NCI-H2196 (cell line): ENCODE results near the gene TOGARAM1.

ENCODE experiments used
- DNase-seq: peaks from one replicate; lab custom pipeline; 2025; ENCODE audit not compliant: unreplicated experiment; lab: John Stamatoyannopoulos, UW

The TOGARAM1 gene

GRCh38 chr14:44962334-44963043 is 499 bp downstream of the TOGARAM1 start:
- DNase-seq, result peak; percentile 73

DNA sequence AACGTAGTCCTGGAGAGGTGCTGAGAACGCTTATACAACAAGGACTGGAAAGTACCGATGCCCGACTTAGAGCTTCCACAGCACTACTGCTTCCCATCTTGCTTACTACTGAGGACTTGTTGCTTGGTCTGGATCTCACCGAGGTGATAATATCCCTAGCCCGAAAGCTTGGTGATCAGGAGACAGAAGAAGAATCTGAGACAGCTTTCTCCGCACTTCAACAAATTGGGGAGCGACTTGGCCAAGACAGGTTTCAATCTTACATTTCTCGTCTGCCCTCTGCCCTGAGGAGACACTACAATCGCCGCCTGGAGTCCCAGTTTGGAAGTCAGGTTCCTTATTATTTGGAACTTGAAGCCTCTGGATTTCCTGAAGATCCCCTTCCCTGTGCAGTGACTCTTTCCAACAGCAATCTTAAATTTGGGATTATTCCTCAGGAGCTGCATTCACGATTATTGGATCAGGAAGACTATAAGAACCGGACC is 1.1 kb downstream of the TOGARAM1 start:
- DNase-seq, result no peak

DNA sequence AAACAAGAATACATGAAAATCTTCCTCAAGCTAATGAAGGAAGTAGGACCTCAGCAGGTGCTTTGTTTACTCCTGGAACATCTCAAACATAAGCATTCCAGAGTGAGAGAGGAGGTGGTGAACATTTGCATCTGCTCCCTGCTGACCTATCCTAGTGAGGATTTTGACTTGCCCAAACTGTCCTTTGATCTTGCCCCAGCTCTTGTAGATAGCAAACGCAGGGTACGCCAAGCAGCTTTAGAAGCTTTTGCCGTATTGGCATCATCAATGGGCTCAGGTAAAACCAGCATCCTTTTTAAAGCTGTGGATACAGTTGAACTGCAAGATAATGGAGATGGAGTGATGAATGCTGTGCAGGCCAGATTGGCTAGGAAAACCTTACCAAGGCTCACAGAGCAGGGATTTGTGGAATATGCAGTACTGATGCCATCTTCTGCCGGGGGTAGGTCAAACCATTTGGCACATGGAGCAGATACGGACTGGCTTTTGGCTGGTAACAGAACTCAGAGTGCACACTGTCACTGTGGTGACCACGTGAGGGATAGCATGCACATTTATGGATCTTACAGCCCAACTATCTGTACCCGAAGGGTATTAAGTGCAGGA is 1.9 kb downstream of the TOGARAM1 start:
- DNase-seq, result no peak

- DNase-seq, result no peak
Measured at GRCh38 chr14:44966601-44967336, 4.8 kb downstream of the TOGARAM1 start.

DNA sequence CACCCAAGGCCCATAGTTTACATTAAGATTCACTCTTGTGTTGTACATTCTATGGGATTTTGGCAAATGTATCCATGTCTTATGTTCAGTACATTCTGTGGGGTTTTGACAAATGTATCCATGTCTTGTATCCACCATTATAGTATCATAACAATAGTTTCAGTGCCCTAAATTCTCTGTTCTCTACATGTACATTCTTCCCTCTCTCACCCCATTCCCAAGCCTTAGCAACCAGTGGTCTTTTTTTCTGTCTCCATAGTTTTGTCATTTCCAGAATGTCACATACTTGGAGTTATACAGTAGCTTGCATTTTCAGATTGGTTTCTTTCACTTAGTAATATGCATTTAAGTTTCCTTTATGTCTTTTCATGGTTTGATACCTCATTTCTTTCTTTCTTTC is 6.7 kb downstream of the TOGARAM1 start:
- DNase-seq, result no peak

DNA sequence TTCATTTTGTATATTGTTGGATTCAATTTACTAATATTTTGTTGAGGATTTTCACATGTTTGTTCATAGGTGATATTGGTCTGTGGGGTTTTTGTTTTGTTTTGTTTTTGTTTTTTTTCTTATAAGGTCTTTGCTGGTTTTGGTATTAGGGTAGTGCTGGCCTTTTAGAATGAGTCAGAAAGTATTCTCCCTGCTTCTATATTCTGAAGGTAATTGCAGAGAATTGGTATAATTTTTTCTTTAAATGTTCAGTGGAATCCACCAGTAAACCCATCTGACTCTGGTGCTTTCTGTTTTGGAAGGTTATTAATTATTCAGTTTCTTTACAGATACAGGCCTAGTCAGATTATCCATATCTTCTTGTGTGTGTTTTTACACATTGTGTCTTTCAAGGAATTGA is 8.9 kb downstream of the TOGARAM1 start:
- DNase-seq, result no peak

- no peak for DNase-seq
Measured at GRCh38 chr14:44971459-44971858, 9.5 kb downstream of the TOGARAM1 start.

DNA sequence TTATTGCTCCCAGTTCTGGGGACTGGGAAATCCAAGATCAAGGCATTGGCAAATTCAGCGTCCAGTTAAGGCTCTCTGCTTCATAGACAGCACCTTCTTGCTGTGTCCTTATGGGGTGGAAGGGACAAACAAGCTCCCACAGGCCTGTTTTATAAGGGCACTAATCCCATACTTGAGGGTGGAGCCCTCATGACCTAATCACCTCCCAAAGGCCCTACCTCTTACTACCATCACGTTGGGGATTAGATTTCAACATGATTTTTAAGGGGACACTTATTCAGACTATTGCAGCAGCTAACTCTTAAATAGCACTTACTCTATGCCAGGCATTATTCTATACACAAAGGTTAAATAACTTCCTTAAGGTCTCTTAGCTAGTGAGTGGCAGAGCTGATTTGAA is 17.3 kb downstream of the TOGARAM1 start:
- no peak for DNase-seq

GRCh38 chr14:44979740-44980356 is 17.9 kb downstream of the TOGARAM1 start:
- peak; percentile 65 for DNase-seq

- DNase-seq, result no peak
Measured at GRCh38 chr14:44981198-44981597, 19.2 kb downstream of the TOGARAM1 start.

- DNase-seq, result no peak
Measured at GRCh38 chr14:44982594-44982993, 20.6 kb downstream of the TOGARAM1 start.

DNA sequence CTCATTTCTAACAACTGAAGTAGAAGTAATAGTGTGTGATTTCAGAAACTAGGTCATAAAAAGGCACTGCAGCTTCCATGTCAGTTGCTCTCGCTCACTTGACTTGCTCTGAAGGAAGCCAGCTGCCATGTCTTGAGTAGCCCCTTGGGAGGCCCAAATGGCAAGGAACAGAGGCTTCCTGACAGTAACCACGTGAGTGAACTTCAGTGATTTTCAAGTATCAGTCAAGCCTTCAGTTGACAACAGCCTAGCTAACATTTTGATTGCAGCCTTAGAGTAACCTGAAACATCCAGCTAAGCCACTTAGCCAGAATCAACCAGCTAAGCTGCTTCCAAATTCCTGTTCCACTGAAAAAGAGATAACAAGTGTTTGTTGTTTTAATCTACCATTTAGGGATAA is 26.7 kb downstream of the TOGARAM1 start:
- no peak for DNase-seq

DNA sequence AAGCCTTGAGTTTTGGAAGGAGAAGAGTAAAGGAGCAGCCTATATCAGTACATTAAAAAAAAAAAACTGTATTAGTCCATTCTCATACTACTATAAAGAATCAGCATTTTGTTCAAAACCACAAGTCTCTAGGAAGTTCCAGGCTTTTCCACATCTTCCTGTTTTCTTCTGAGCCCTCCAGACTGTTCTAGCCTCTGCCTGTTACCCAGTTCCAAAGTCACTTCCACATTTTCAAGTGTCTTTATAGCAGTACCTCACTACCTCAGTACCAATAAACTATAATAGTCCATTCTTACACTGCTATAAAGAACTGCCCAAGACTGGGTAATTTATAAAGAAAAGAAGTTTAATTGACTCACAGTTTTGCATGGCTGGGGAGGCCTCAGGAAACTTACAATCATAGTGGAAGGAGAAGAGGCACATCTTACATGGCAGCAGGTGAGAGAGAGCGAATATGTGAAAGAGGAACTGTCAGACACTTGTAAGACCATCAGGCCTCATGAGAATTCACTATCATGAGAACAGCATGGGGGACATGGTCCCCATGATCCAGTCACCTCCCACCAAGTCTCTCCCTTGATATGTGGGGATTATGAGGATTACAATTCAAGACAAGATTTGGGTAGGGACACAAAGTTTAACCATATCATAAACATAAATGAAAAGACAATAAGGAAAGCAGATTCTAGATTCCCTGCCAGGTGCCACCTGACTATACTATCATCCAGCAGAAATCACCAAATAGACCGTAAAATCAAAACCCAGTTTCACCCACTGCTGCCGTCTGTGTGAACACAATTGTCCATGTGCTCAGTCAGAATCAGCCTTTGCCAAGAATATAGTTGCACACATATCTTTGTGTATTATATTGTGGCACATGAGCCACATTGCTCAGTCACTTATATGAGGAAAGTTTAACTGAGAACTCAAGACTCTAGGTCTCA is 27.8 kb downstream of the TOGARAM1 start:
- no peak for DNase-seq

GRCh38 chr14:44990533-44990932 is 28.5 kb downstream of the TOGARAM1 start:
- DNase-seq, result no peak

GRCh38 chr14:44995196-44995595 is 33.2 kb downstream of the TOGARAM1 start:
- no peak for DNase-seq

DNA sequence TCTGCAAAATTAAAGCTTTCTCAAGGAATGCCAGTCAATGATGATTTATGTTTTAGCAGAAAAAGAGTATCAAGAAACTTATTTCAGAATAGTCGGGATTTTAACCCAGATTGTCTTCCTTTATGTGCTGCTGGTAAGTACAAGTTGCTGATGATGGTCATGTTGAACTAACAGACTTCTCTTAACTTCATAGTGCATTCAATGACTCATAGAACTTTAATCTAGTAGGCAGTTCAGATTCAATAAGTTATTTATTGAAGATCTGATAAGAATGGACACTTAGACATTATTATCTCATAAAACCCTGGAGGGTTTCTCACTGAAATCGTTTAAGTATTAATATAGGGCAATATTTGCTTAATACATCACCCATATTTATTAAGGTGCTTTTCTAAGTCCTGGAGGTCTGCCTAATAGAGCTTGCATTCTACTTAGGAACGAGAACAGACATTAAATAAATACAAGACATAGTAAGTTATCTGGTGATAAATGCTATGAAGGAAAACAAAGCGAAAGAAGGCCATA is 33.8 kb downstream of the TOGARAM1 start:
- DNase-seq, result no peak

DNA sequence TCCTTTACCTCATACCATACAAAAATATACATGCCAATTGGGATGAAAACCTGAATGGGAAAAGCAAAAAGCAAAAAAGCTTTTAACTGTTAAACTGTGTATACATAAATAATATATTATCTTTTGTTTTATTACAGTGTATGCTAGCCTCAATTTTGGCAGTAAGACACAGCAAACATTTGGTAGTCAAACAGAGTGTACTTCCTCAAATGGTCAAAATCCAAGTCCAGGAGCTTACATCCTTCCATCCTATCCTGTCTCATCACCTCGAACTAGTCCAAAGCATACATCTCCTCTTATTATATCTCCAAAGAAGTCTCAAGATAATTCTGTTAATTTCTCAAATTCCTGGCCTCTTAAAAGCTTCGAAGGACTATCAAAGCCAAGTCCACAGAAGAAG is 41.9 kb downstream of the TOGARAM1 start:
- DNase-seq, result no peak

DNA sequence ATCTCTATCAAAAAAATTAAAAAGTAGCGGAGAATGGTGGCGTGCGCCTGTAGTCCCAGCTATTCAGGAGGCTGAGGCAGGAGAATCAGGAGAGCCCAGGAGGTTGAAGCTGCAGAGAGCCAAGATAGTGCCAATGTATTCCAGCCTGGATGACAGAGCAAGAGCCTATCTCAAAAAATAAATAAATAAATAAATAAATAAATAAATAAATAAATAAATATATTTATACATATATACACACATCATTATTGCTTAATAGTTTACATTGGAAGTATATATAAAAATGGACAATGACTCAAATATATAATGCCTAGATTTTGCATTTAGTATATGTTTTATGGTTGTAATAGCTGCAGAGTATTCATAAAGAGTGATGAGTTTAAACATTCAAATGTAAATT is 53.1 kb downstream of the TOGARAM1 start:
- no peak for DNase-seq

DNA sequence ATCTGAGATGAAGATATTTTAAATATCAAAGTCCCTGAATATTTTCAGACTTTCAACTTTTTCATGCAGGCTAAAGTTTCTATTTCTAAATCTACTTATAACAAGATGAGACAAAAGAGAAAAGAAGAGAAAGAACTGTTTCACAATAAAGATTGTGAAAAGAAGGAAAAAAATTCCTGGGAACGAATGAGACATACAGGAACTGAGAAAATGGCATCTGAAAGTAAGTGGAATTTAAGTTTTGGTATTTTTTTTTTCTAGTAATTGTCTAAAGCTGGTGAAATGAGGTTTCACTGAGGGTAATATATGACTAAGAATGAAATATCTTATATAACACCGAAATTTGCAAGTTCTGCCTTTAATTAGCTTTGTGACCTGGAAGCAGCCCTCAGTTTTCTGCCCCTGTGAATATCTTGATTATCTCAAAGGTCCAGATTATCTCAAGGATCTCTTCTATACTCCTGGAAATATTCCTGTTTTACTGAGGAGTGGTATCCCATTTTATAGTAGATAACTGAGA is 66.2 kb downstream of the TOGARAM1 start:
- DNase-seq, result no peak

DNA sequence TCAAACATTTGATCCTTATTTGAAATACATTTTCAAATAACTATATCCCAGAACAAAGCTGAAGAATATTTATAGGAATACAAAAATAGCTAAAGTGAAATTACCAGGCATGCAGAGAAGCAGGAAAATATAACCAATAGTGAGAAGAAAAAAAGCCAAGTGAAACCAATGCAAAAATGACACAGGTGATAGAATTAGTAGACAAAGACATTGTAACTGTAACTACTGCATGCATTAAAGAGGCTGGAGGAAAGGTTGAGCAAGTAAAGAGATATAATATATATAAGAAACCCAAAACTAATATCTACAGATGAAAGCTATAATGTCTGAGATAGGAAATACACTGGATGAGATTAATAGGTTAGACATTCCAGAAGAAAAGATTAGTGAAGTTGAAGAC is 72.7 kb downstream of the TOGARAM1 start:
- no peak for DNase-seq
